ENCODE measurements around the gene ADI1.
"Not testable (repeated sequence)": the region's sequence is repeated elsewhere in the genome, so short reads cannot be mapped to it uniquely, and the experiment has no call there.

Gene ADI1

DNA sequence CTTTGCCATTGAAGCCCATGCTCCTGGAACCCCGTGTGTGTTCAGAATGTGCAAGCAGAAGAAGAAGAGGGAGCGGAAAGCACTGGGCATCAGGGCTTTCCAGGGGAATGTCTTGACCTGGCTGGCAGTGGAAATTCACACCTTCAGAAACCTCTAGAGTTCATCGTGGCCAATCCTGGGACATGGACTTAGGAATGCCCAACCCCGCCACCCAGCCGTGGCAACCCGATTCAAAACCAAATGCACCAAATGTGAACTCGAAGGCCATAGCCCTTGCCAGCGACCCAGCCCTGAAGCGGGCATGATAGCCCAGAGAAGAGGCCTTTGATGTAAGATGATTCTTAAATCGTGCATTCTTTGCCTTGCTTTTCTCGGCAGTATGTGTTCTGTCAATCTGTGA, 69.4 kb downstream of the ADI1 start:
- DNase-seq (ENCODE audit: low read depth) = no peak
- Histone ChIP-seq H3K27me3 (replicated peaks; ENCODE audit: control insufficient read depth, insufficient read depth, low read length) (no peaks in the 10 kb centered on the region), H3K36me3 (ENCODE audit: control insufficient read depth, insufficient read depth, low read length, severe bottlenecking) (peaks cover 38% of the 10 kb centered on the region), H3K9me3 (ENCODE audit: control insufficient read depth, low read length) (no peaks in the 10 kb centered on the region), H3K4me1 (ENCODE audit: control insufficient read depth, insufficient read depth, low read length) (peaks cover 23% of the 10 kb centered on the region), H3K9ac (ENCODE audit: low read length) (no peak overlapping the region), H3K4me3 (ENCODE audit: low read length) (no peak overlapping the region)

GRCh38 chr2:3449086-3449485, 70.2 kb downstream of the ADI1 start:
- DNase-seq (ENCODE audit: low read depth) = no peak
- H3K9ac ChIP-seq (ENCODE audit: low read length) = no peak overlapping the region
- peaks cover 19% of the 10 kb centered on the region for H3K4me1 ChIP-seq (ENCODE audit: control insufficient read depth, insufficient read depth, low read length)
- H3K9me3 ChIP-seq (ENCODE audit: control insufficient read depth, low read length) = no peaks in the 10 kb centered on the region
- peaks cover 46% of the 10 kb centered on the region for H3K36me3 ChIP-seq (ENCODE audit: control insufficient read depth, insufficient read depth, low read length, severe bottlenecking)
- H3K27me3 ChIP-seq (replicated peaks; ENCODE audit: control insufficient read depth, insufficient read depth, low read length) = no peaks in the 10 kb centered on the region
- H3K4me3 ChIP-seq (ENCODE audit: low read length) = no peak overlapping the region

DNA sequence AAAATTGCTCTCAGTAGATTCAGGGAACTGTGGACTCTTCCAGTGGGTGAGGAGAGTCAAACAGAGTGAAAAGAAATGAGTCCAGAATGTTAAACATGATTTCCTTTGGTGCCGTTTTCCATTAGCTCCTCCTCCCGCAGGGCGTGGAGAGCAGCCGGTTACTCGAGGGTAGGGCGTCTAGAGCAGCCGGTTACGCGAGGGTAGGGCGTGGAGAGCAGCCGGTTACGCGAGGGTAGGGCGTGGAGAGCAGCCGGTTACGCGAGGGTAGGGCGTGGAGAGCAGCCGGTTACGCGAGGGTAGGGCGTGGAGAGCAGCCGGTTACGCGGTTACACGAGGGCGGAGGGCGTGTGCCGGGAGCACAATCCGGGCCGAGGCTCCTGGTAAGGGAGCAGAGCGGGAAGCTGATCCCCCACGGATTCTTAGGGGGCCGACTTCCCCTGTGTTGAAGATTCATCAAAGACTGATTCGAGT, 70.9 kb downstream of the ADI1 start:
- Histone ChIP-seq H3K36me3 (ENCODE audit: control insufficient read depth, insufficient read depth, low read length, severe bottlenecking) (peaks cover 52% of the 10 kb centered on the region), H3K9ac (ENCODE audit: low read length) (peak overlapping the region; percentile 38), H3K4me3 (ENCODE audit: low read length) (peak overlapping the region; percentile 52), H3K4me1 (ENCODE audit: control insufficient read depth, insufficient read depth, low read length) (peaks cover 13% of the 10 kb centered on the region)
- DNase-seq (ENCODE audit: low read depth); H3K9me3 ChIP-seq (ENCODE audit: control insufficient read depth, low read length); H3K27me3 ChIP-seq (replicated peaks; ENCODE audit: control insufficient read depth, insufficient read depth, low read length): not testable (repeated sequence)

DNA sequence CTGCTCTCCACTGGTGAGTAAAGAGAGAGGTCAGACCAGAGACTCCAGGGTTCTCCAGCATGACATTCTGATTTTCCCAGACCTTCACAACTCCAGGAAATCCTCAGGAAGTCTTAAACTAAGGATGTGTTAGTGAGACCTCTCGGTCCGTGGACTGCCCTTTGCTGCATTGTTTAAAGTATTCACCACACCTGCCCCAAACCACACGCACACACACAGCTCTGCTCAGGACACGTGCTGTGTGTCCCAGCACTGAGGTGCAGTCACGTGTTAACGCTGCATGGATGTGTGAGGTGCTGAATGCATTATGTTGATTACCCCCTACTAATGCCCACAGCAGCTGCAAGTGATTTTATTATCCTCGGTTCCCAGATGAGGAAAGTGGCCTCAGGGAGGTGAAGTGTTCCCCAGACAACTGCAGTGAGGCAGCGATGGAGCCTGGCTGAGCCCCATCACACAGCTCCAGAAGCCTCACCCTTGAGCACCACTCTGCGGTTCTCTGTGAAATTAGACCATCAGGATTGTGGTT, 71.5 kb downstream of the ADI1 start:
- peaks cover 7% of the 10 kb centered on the region for H3K4me1 ChIP-seq (ENCODE audit: control insufficient read depth, insufficient read depth, low read length)
- DNase-seq (ENCODE audit: low read depth) = no peak
- H3K9ac ChIP-seq (ENCODE audit: low read length) = peak overlapping the region; percentile 38
- peak overlapping the region; percentile 52 for H3K4me3 ChIP-seq (ENCODE audit: low read length)
- no peaks in the 10 kb centered on the region for H3K9me3 ChIP-seq (ENCODE audit: control insufficient read depth, low read length)
- peaks cover 52% of the 10 kb centered on the region for H3K36me3 ChIP-seq (ENCODE audit: control insufficient read depth, insufficient read depth, low read length, severe bottlenecking)
- H3K27me3 ChIP-seq (replicated peaks; ENCODE audit: control insufficient read depth, insufficient read depth, low read length) = no peaks in the 10 kb centered on the region

Measured in adipocyte (in vitro differentiated cells).